Stimulated activated naive CD8-positive, alpha-beta T cell treated with anti-CD3 and anti-CD28 coated beads, Interleukin-15, amount 100 ng/mL, for 72 hours (primary cell): ENCODE measurements around the gene CYP2E1.
"Not testable (repeated sequence)": the region's sequence is repeated elsewhere in the genome, so short reads cannot be mapped to it uniquely, and the experiment has no call there.

Experiments used
- ATAC-seq: fragments of 150-1000 bp; cut with Tn5 transposase; 2 replicates; pipeline ENCODE4 v1.10.0; 2021; ENCODE audit warnings: mild to moderate bottlenecking, moderate library complexity
- DNase-seq, 2 donors: peaks; one replicate each; pipeline ENCODE4 v3.0.0; 2021 to 2022
- H3K27ac Mint-ChIP-seq, 2 donors: one replicate each; pipeline ENCODE4 v1.8.0; 2022; ENCODE audit warnings: mild to moderate bottlenecking in 2 of 2, mixed read lengths in 2 of 2, moderate library complexity in 2 of 2
- H3K27me3 Mint-ChIP-seq: one replicate; pipeline ENCODE4 v1.8.0; 2022; ENCODE audit warnings: mixed read lengths
- H3K4me1 Mint-ChIP-seq: one replicate; pipeline ENCODE4 v1.8.0; 2022; ENCODE audit warnings: mild to moderate bottlenecking, mixed read lengths
- H3K4me3 Mint-ChIP-seq, 2 donors: one replicate each; pipeline ENCODE4 v1.8.0; 2022; ENCODE audit warnings: mild to moderate bottlenecking in 2 of 2, mixed read lengths in 2 of 2, moderate library complexity in 1 of 2
- H3K9me3 Mint-ChIP-seq, 2 donors: one replicate each; pipeline ENCODE4 v1.8.0; 2022; ENCODE audit warnings: mixed read lengths in 2 of 2

The CYP2E1 gene

GRCh38 chr10:133544506-133544905 lies 17.3 kb downstream of the CYP2E1 start:
- Mint-ChIP-seq H3K4me3 (no peak overlapping the region), H3K27ac (no peak overlapping the region), H3K4me1 (peaks cover 7% of the 10 kb centered on the region), H3K9me3 (peaks cover 22 to 24% of the 10 kb centered on the region in 2 donors), H3K27me3 (peaks cover 41% of the 10 kb centered on the region)
- ATAC-seq: no peak
- no peak for DNase-seq

GRCh38 chr10:133554600-133554999 lies 27.4 kb downstream of the CYP2E1 start:
- DNase-seq (no peak), ATAC-seq (no peak)
- peaks cover under 1 to 3% of the 10 kb centered on the region in 2 donors for H3K9me3 Mint-ChIP-seq
- no peaks in the 10 kb centered on the region for H3K4me1 Mint-ChIP-seq
- H3K27me3 Mint-ChIP-seq: peaks cover 41% of the 10 kb centered on the region
- no peak overlapping the region for H3K4me3 Mint-ChIP-seq
- H3K27ac Mint-ChIP-seq: no peak overlapping the region

GRCh38 chr10:133555521-133555920 lies 28.4 kb downstream of the CYP2E1 start:
- H3K4me3 Mint-ChIP-seq: no peak overlapping the region
- ATAC-seq: no peak
- no peaks in the 10 kb centered on the region for H3K9me3 Mint-ChIP-seq
- no peaks in the 10 kb centered on the region for H3K4me1 Mint-ChIP-seq
- no peak overlapping the region for H3K27ac Mint-ChIP-seq
- no peak for DNase-seq
- peaks cover 37% of the 10 kb centered on the region for H3K27me3 Mint-ChIP-seq

GRCh38 chr10:133557381-133557780 lies 30.2 kb downstream of the CYP2E1 start:
- Mint-ChIP-seq H3K27me3 (peaks cover 46% of the 10 kb centered on the region), H3K27ac (no peak overlapping the region), H3K4me1 (no peaks in the 10 kb centered on the region), H3K9me3 (no peaks in the 10 kb centered on the region), H3K4me3 (no peak overlapping the region)
- ATAC-seq (no peak), DNase-seq (no peak)

GRCh38 chr10:133559216-133559615 lies 32.1 kb downstream of the CYP2E1 start:
- peak overlapping the region in 1 of 2 donors; percentile 68 for H3K27ac Mint-ChIP-seq
- DNase-seq: no peak
- H3K4me1 Mint-ChIP-seq: no peaks in the 10 kb centered on the region
- peaks cover 53% of the 10 kb centered on the region for H3K27me3 Mint-ChIP-seq
- no peaks in the 10 kb centered on the region for H3K9me3 Mint-ChIP-seq
- H3K4me3 Mint-ChIP-seq: no peak overlapping the region
- ATAC-seq: no peak

GRCh38 chr10:133564816-133565215 lies 37.7 kb downstream of the CYP2E1 start:
- DNase-seq: no peak
- Mint-ChIP-seq H3K27me3 (peaks cover 46% of the 10 kb centered on the region), H3K4me1 (no peaks in the 10 kb centered on the region), H3K9me3 (peaks cover 0 to 7% of the 10 kb centered on the region in 2 donors), H3K27ac (no peak overlapping the region), H3K4me3 (no peak overlapping the region)
- no peak for ATAC-seq

GRCh38 chr10:133565441-133566294 lies 38.5 kb downstream of the CYP2E1 start, which contains the start of gene SYCE1:
SYCE1 (minus strand) TSS chr10:133565583; CDS start chr10:133565529, 54 bp downstream.
- H3K9me3 Mint-ChIP-seq: peaks cover 0 to 7% of the 10 kb centered on the region in 2 donors
- ATAC-seq (peak; percentile 18), DNase-seq (peak in 1 of 2 donors; percentile 40)
- H3K27ac Mint-ChIP-seq: no peak within 1 kb of the TSS
- H3K4me1 Mint-ChIP-seq: no peaks in the 10 kb centered on the region
- no peak within 1 kb of the TSS for H3K4me3 Mint-ChIP-seq
- H3K27me3 Mint-ChIP-seq: peaks cover 44% of the 10 kb centered on the region

- H3K4me3 Mint-ChIP-seq: no peak overlapping the region
- DNase-seq: no peak
These were observed 40.0 kb downstream of the CYP2E1 start for GRCh38 chr10:133567119-133567518.

GRCh38 chr10:133567609-133568286 lies 40.6 kb downstream of the CYP2E1 start:
- H3K4me3 Mint-ChIP-seq: no peak overlapping the region
- no peak overlapping the region for H3K27ac Mint-ChIP-seq
- peaks cover 33% of the 10 kb centered on the region for H3K27me3 Mint-ChIP-seq
- ATAC-seq (no peak), DNase-seq (no peak)
- H3K9me3 Mint-ChIP-seq: peaks cover under 1 to 9% of the 10 kb centered on the region in 2 donors
- H3K4me1 Mint-ChIP-seq: no peaks in the 10 kb centered on the region

More at GRCh38 chr10:133567119-133567518, 40.0 kb downstream of the CYP2E1 start:
- Mint-ChIP-seq H3K9me3 (peaks cover 0 to 7% of the 10 kb centered on the region in 2 donors), H3K27ac (no peak overlapping the region), H3K4me1 (no peaks in the 10 kb centered on the region), H3K27me3 (peaks cover 38% of the 10 kb centered on the region)
- no peak for ATAC-seq

- DNase-seq (no peak), ATAC-seq (no peak)
- Mint-ChIP-seq H3K27me3 (peaks cover 33% of the 10 kb centered on the region), H3K4me3 (no peak overlapping the region), H3K4me1 (no peaks in the 10 kb centered on the region), H3K9me3 (peaks cover 6 to 14% of the 10 kb centered on the region in 2 donors), H3K27ac (no peak overlapping the region)
These were observed 41.1 kb downstream of the CYP2E1 start for GRCh38 chr10:133568287-133568614.

GRCh38 chr10:133568831-133569527 lies 41.8 kb downstream of the CYP2E1 start:
- H3K27me3 Mint-ChIP-seq: peaks cover 31% of the 10 kb centered on the region
- ATAC-seq: peak; percentile 65
- not testable (repeated sequence) for H3K27ac Mint-ChIP-seq, H3K4me1 Mint-ChIP-seq, H3K4me3 Mint-ChIP-seq, DNase-seq
- peaks cover 10 to 21% of the 10 kb centered on the region in 2 donors for H3K9me3 Mint-ChIP-seq

GRCh38 chr10:133569801-133570200 lies 42.6 kb downstream of the CYP2E1 start:
- ATAC-seq: peak; percentile 22
- Mint-ChIP-seq H3K9me3 (peaks cover 10 to 21% of the 10 kb centered on the region in 2 donors), H3K27me3 (peaks cover 23% of the 10 kb centered on the region)
- H3K27ac Mint-ChIP-seq, H3K4me3 Mint-ChIP-seq, H3K4me1 Mint-ChIP-seq, DNase-seq: not testable (repeated sequence)

- Mint-ChIP-seq H3K27me3 (peaks cover 13% of the 10 kb centered on the region), H3K9me3 (peaks cover 10 to 18% of the 10 kb centered on the region in 2 donors)
- DNase-seq, H3K27ac Mint-ChIP-seq, H3K4me1 Mint-ChIP-seq, ATAC-seq, H3K4me3 Mint-ChIP-seq: not testable (repeated sequence)
These were observed 44.9 kb downstream of the CYP2E1 start for GRCh38 chr10:133572055-133572454.

GRCh38 chr10:133573460-133573859 lies 46.3 kb downstream of the CYP2E1 start:
- H3K4me1 Mint-ChIP-seq, DNase-seq, H3K4me3 Mint-ChIP-seq, H3K27me3 Mint-ChIP-seq, ATAC-seq: not testable (repeated sequence)
- H3K27ac Mint-ChIP-seq: peak overlapping the region in 1 of 2 donors; percentile 4
- peaks cover 10 to 18% of the 10 kb centered on the region in 2 donors for H3K9me3 Mint-ChIP-seq

- not testable (repeated sequence) for H3K4me3 Mint-ChIP-seq, H3K27ac Mint-ChIP-seq, H3K27me3 Mint-ChIP-seq, H3K4me1 Mint-ChIP-seq, DNase-seq
- ATAC-seq: peak; percentile 57
- peaks cover 10 to 18% of the 10 kb centered on the region in 2 donors for H3K9me3 Mint-ChIP-seq
These were observed 49.9 kb downstream of the CYP2E1 start for GRCh38 chr10:133577037-133577436.
